Kidney (tissue), 14 donors: ENCODE data around the gene AGBL4. TPM values are rescaled to one million over a fixed set of nuclear protein-coding genes. Genes with fewer than 3 reads are reported as not detected.

Experiments used
- DNase-seq, 5 donors: peaks; one replicate each; pipeline ENCODE4 v3.0.0-alpha.2; 2013 to 2020
- FAIRE-seq: peaks from 2 replicates; lab custom pipeline; 2012; peaks lifted over from hg19 to GRCh38; lab: Jason Lieb, UNC
- H3K27ac ChIP-seq, 2 donors: one replicate each; pipeline ENCODE4 v1.7.0; 2013; ENCODE audit warnings: low read depth in 2 of 2, low read length in 2 of 2, inconsistent platforms in 1 of 2
- H3K27me3 ChIP-seq: one replicate; pipeline ENCODE4 v1.7.1; 2013; ENCODE audit warnings: low read length, inconsistent platforms; ENCODE audit not compliant: control insufficient read depth, insufficient read depth
- H3K36me3 ChIP-seq, 3 donors: one replicate each; pipeline versions ENCODE4 v1.7.0 to v1.7.1; 2013; ENCODE audit warnings: low read length in 3 of 3, control low read depth in 1 of 3, inconsistent platforms in 1 of 3; ENCODE audit not compliant: insufficient read depth in 3 of 3, control insufficient read depth in 2 of 3
- H3K4me1 ChIP-seq, 3 donors: one replicate each; pipeline versions ENCODE4 v1.7.0 to v1.7.1; 2013; ENCODE audit warnings: low read length in 3 of 3, inconsistent platforms in 1 of 3, low read depth in 1 of 3; ENCODE audit not compliant: control insufficient read depth in 2 of 3, insufficient read depth in 2 of 3
- H3K4me3 ChIP-seq, 3 donors: one replicate each; pipeline versions ENCODE4 v1.7.0 to v1.8.1; 2013; ENCODE audit warnings: low read length in 3 of 3, control low read depth in 1 of 3, inconsistent platforms in 1 of 3
- H3K9ac ChIP-seq, 3 donors: one replicate each; pipeline versions ENCODE4 v1.7.0 to v1.7.1; 2013; ENCODE audit warnings: low read length in 3 of 3, control low read depth in 1 of 3, inconsistent platforms in 1 of 3
- H3K9me3 ChIP-seq, 3 donors: one replicate each; pipeline versions ENCODE4 v1.7.0 to v1.7.1; 2013; ENCODE audit warnings: low read length in 3 of 3, control low read depth in 1 of 3, inconsistent platforms in 1 of 3; ENCODE audit not compliant: control insufficient read depth in 2 of 3, insufficient read depth in 1 of 3
- intact Hi-C: fragments of 100-400 bp; cut with DNase I; formaldehyde crosslinking; loops from one replicate; pipeline ENCODE4 v1.11.1; 2022
- polyA plus RNA-seq: library from polyadenylated mRNA; stranded (reverse); fragments of 350-450 nt; fragmentation: Illumina TruSeq; extraction: RNeasy Lipid Tissue Mini Kit (QIAGEN cat#74804); gene quantifications from one replicate; pipeline ENCODE4 v1.2.3, GENCODE V29; 2014; ENCODE audit warnings: low read depth, low replicate concordance; ENCODE audit not compliant: insufficient read depth
- total RNA-seq: library from RNA; stranded (reverse); fragmentation: NEBNext Ultra II Directional; extraction: Animal tissue kit (Norgen Biotek cat#: 25700); gene quantifications from one replicate; pipeline ENCODE4 v1.2.1, GENCODE V29; 2021
- TF ChIP-seq, protein P1 (sequence below): IDR thresholded peaks from 3 replicates; pipeline ENCODE4 v1.5.1; 2012; ENCODE audit warnings: mild to moderate bottlenecking, moderate library complexity, borderline replicate concordance; ENCODE audit not compliant: insufficient read depth; ENCODE audit errors: extremely low read depth
- donor health status: control.
- donor health status: control.
- donor health status: control.
- donor health status: control.
- donor health status: control.
- donor health status: DM: yes; HTN: yes; CAD: no.
- donor health status: Normal renal cell carcinoma (clear cell type).

The AGBL4 gene
- total and polyA plus RNA-seq, 2 donors from 2014 or later: 1.5 to 2.7 TPM

DNA sequence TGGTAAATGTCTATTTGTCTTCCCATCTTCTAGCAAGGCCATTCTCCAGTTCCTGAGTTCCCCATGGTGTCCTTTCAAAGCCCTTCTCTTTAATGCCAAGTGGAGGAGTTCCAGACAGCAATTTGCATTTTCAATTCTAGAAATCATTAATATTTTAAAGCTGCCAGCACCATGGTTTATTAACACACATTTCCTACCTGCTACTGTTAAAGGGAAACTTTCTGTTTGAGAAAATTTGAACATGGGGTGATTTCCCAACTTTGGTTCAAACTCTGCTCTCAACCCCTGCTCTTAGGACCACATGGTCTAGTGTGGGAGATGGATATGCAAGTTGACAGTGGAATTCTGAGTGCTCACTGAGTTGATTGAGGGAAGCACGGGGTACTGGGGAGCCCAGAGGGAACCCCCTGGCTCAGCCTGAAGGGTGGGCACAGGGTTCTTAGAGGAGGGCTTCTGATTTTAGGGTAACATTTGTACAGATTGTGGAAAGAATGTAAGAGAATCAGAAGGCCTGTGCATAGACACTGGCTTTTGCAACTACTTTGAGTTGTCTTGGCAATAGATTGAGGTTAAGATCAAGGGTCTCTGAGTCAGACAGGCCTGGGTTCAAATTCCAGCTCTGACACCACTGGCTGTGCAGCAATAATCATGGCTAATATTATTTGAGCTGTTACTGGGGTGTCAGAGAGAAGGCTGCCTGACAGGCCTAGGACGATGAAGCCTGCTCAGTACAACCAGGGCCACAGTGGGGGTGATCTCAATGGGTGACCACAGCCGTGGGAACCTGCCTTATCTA, 1344.8 kb downstream of the AGBL4 start:
- FAIRE-seq (peak; percentile 21), DNase-seq (no peak)
- TF ChIP-seq, protein P1, sequence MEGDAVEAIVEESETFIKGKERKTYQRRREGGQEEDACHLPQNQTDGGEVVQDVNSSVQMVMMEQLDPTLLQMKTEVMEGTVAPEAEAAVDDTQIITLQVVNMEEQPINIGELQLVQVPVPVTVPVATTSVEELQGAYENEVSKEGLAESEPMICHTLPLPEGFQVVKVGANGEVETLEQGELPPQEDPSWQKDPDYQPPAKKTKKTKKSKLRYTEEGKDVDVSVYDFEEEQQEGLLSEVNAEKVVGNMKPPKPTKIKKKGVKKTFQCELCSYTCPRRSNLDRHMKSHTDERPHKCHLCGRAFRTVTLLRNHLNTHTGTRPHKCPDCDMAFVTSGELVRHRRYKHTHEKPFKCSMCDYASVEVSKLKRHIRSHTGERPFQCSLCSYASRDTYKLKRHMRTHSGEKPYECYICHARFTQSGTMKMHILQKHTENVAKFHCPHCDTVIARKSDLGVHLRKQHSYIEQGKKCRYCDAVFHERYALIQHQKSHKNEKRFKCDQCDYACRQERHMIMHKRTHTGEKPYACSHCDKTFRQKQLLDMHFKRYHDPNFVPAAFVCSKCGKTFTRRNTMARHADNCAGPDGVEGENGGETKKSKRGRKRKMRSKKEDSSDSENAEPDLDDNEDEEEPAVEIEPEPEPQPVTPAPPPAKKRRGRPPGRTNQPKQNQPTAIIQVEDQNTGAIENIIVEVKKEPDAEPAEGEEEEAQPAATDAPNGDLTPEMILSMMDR: no peak
- no peaks in the 10 kb centered on the region for H3K27me3 ChIP-seq
- intact Hi-C loops: no loop called here
- H3K9ac ChIP-seq: peak overlapping the region in 1 of 3 donors; percentile 27
- H3K4me3 ChIP-seq: no peak overlapping the region
- H3K4me1 ChIP-seq: peaks cover 0 to 45% (median 32%) of the 10 kb centered on the region in 3 donors
- no peaks in the 10 kb centered on the region for H3K9me3 ChIP-seq
- H3K27ac ChIP-seq: peak overlapping the region; percentile 63 to 84
- H3K36me3 ChIP-seq: no peaks in the 10 kb centered on the region

DNA sequence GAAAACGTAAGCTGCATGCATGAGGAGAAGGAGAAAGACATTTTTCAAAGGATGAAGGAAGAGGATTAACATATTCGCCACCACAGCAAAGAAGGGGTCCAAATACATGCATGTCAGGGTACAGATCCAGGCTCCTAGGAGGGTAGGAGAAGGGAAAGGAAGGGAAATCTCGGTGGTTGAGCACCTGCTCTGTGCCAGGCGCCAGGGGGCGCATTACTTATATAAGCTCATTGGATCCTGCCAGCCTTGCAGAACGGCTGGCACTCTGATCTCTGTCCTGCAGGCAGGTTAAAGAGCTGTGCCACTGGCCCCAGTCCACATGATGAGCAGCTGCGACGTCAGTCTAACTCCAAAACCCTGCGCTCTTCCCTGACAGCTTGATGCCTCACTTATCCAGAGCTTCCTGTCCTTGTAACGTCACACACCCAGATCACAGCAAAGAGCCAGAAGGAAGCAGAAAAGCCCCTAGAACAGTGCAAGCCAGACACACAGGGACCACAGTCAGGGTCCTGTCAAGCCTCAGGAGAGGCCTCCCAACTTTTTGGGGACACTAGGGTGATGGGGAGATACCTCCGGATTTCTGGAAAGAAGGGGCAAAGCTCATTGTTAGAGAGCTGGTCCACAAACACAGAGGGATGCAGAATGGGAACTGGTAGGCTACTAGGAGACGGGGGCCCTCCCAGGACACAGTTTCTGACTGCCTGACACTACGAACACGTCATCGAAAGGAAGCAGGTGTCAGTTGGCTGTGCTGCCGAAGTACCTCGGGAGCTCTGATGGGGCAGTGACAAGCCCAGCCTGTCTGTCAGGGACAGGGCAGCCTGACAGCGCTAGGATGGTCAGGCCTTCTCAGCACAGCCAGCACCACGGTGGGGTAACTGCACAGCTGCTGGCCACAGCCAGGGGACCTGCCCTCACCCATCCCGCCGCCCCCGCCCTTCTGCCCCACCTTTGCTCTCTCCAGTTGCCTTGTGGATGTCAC, 1346.2 kb downstream of the AGBL4 start:
- Histone ChIP-seq H3K4me1 (peaks cover 0 to 45% (median 32%) of the 10 kb centered on the region in 3 donors), H3K4me3 (no peak overlapping the region), H3K27ac (peak overlapping the region; percentile 63 to 84), H3K36me3 (no peaks in the 10 kb centered on the region), H3K9me3 (no peaks in the 10 kb centered on the region), H3K9ac (peak overlapping the region in 1 of 3 donors; percentile 41), H3K27me3 (no peaks in the 10 kb centered on the region)
- TF ChIP-seq, protein P1: peak; percentile 82
- DNase-seq (peak; percentile 66 to 86 (median 77)), FAIRE-seq (no peak)
- intact Hi-C loops: no loop called here

GRCh38 chr1:48676822-48677221, 1346.9 kb downstream of the AGBL4 start:
- no peak overlapping the region for H3K4me3 ChIP-seq
- no peak for FAIRE-seq
- TF ChIP-seq, protein P1: no peak
- H3K9ac ChIP-seq: peak overlapping the region in 1 of 3 donors; percentile 41
- no peaks in the 10 kb centered on the region for H3K9me3 ChIP-seq
- H3K27ac ChIP-seq: no peak overlapping the region
- H3K27me3 ChIP-seq: no peaks in the 10 kb centered on the region
- peaks cover 0 to 45% (median 32%) of the 10 kb centered on the region in 3 donors for H3K4me1 ChIP-seq
- no peak for DNase-seq
- intact Hi-C loops: no loop called here
- H3K36me3 ChIP-seq: no peaks in the 10 kb centered on the region
